HG03442 (cell line): ENCODE measurements around the gene TGDS.
A peak's percentile ranks its signal among the peaks of the same experiment; 100 is the strongest.
"Not testable (repeated sequence)": the region's sequence is repeated elsewhere in the genome, so short reads cannot be mapped to it uniquely, and the experiment has no call there.

Experiments
- ATAC-seq: cut with Tn5 transposase; IDR thresholded peaks from one replicate; pipeline ENCODE4 v1.9.1; 2021; ENCODE audit warnings: mild to moderate bottlenecking, moderate library complexity; ENCODE audit not compliant: unreplicated experiment

The TGDS gene, protein sequence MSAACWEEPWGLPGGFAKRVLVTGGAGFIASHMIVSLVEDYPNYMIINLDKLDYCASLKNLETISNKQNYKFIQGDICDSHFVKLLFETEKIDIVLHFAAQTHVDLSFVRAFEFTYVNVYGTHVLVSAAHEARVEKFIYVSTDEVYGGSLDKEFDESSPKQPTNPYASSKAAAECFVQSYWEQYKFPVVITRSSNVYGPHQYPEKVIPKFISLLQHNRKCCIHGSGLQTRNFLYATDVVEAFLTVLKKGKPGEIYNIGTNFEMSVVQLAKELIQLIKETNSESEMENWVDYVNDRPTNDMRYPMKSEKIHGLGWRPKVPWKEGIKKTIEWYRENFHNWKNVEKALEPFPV

DNA sequence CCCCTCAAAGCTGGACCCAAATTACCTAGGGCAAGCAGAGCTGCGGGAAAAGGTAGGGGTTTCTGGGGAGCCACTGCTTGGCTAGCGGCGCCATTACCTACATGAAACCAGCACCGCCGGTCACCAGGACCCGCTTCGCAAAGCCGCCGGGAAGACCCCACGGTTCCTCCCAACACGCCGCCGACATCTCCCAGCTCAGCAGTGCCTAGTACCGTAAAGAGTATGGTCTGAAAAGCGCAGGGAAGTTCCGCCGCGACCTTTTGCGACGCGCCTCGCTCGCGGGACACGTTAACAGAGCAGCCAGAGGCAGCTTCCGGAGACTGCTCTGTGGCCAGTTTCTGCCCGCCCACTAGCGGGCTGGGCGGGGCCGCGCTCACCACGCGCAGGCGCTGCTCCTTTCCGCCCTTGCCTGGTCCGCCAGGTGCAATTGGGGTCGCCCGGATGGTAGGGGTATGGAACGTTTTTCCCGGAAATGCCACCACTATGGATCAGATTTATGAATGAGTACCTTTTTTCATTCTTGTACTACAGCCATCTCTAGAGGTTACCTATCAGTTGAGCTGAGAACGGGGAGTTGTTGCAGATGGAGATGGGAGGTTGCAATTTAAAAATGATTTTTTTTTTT lies at the start of gene TGDS:
Gene TGDS, minus strand, starts transcription at position 203 of the 625 bp plus-strand sequence. Its CDS starts 16 bp downstream, at position 187.
- peak; percentile 95 for ATAC-seq

DNA sequence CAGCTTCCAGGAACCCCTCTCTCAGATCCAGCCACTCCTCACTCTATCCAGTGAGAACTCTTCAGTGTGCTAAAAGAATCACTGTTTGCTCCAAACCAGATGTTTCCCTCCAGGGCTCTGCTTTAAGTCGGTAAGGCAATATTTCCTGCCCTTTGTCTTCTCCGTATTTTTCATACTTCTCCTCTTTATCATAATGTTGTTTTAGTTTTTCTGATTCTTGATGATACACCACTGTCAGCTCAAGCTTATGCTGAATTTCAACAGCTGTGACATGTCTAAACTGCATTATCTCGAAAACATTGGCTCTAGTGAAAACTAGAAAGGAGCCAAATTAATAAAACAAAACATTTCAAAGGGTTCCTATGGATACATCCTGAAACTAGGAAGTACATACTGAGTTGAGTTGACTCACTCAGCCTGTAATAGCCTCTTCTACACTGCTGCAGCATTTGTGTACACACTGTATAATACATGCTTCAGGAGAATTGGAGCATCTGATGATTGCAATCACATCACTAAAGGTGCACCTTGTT lies 45.5 kb upstream of the TGDS start:
- ATAC-seq: no peak

DNA sequence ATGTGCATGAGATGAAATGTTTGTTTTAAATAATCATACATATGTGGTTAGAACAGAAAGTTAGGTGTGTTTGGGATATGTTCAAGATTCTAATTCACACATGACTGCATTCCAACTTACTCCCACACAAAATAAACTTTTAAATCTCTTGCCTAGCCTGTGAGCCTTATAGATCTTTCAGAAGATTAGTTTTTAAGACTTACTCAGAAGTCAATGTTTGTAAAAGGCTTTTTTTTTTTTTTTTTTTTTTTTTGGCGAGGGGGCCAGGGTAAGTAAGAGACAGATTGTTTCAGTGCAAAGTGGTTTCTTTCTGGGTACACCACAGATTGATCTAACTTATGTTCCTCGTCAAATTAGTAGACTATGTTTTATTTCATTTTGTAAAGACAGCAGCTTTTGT lies 44.8 kb upstream of the TGDS start:
- no peak for ATAC-seq

DNA sequence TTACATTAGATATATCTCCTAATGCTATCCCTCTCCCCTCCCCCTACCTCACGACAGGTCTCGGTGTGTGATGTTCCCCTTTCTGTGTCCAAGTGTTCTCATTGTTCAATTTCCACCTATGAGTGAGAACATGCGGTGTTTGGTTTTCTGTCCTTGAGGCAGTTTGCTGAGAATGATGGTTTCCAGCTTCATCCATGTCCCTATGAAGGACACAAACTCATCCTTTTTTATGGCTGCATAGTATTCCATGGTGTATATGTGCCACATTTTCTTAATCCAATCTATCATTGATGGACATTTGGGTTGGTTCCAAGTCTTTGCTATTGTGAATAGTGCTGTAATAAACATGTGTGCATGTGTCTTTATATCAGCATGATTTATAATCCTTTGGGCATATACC lies 41.7 kb upstream of the TGDS start:
- not testable (repeated sequence) for ATAC-seq

DNA sequence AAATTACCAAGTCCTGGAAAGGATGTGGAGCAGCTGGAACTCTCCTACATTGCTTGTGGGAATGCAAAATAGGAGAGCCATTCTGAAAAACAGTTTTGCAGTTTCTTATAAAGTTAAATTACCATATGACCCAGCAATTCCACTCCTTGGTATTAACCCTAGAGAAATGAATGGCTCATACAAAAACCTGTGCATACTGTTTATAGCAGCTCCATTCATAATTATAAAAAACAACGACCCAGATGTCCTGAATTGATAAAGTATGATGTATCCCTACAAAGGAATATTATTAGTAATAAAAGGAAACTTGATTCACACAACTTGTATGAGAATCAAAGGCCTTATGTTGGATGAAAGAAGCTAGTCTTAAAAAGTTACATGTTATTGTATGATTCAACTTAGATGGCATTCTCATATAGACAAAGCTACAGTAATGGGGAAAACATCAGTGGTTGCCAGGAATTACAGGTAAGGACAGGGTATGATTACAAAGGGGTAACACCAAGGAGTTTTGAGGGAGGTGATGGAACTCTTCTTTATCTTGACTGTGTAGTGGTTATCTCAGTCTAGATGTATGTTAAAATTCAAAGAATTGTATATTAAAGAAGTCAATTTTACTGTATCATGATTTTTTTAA lies 41.1 kb upstream of the TGDS start:
- no peak for ATAC-seq

DNA sequence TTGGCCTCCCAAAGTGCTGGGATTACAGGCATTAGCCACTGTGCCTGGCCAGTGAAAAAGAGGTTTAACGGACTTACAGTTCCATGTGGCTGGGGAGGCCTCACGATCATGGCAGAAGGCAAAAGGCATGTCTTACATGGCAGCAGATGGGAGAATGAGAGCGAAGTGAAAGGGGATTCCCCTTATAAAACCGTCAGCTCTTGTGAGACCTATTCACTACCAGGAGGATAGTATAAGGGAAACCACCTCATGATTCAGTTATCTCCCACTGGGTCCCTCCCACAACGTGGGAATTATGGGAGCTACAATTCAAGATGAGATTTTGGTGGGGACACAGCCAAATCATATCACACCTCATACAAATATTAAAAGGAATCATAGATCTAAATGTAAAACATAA lies 40.1 kb upstream of the TGDS start:
- ATAC-seq: not testable (repeated sequence)

DNA sequence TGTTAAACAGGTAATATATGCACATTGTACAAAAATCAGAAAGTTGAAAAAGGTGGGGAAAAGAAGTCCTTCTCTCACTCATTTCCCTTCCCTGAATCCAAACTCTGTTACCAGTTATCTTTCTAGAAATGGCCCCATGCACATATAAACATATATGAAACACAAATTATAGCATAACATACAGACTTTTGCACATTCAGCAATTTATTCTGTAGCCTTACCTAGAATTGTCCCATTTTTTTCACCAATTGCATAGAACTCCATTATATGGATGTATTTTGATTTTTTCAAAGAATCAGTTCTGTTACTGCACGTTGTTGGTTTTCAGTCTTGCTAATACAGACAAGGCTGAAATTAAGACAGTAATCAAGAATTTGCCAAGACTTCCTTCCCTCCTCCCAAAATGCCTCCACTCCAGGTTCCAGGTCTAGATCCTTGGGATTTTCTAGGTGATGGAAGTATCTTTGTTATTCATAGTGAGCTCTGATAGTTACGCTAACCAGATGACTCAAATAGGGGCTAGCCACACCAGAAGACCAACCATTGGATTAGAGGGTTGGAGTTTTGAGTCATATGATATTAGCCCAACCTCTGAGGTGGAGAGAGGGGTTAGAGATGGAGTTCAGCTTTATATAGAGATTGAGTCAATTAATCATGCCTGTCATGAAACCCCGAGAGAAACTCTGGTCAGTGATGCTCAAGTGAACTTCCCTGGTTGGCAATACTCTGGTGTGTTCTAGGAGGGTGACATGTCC lies 36.5 kb upstream of the TGDS start:
- ATAC-seq: no peak

DNA sequence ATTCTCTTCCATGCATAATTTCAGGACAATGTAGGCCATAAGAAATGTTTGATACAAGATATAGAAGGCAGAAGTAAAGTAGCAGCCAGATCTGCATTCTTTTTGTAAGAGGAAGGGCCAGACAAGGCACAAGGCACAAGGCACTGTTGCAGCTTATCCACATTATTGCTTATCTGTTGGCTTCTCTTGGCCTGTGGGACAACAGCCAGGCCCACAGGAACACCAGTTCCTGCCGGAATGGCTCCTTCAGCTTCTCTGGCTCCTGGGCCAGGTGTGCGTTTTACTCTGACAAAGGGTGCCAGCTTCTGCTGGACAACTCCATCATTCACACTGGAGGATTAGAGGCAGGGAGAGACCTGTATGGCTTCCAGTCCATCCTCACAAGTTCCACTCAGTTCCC lies 34.9 kb upstream of the TGDS start:
- ATAC-seq: no peak

DNA sequence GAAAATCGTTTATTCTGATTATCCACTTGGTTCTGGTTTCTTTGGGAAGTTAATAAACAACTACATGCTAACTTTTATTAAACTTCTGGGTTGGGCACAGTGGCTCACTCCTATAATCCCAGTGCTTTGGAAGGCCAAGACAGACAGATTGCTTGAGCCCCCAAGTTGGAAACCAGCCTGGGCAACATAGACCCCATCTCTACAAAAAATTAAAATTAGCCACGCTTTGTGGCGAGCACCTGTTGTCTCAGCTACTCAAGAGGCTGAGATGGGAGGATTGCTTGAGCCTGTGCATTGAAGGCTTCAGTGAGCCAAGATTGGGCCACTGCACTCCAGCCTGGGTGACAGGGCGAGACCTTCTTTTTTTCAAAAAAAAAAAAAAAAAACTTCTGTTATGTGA lies 27.4 kb upstream of the TGDS start:
- ATAC-seq: no peak

DNA sequence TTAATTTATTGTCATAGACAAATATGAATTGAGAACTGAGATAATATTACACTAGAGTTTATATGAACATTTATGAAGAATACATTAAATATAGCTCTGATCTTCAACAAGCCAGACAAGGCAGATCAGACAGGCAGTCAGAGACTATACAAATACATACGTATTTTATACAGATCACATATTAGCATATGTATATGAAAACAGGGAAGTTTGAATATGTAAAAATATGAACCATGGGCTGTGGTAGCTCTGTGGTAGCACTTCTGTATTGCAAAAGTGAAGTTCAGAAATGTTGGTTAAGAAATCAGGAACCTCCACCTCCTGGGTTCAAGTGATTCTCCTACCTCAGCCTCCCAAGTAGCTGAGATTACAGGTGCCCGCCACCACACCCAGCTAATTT lies 26.4 kb upstream of the TGDS start:
- ATAC-seq: no peak

DNA sequence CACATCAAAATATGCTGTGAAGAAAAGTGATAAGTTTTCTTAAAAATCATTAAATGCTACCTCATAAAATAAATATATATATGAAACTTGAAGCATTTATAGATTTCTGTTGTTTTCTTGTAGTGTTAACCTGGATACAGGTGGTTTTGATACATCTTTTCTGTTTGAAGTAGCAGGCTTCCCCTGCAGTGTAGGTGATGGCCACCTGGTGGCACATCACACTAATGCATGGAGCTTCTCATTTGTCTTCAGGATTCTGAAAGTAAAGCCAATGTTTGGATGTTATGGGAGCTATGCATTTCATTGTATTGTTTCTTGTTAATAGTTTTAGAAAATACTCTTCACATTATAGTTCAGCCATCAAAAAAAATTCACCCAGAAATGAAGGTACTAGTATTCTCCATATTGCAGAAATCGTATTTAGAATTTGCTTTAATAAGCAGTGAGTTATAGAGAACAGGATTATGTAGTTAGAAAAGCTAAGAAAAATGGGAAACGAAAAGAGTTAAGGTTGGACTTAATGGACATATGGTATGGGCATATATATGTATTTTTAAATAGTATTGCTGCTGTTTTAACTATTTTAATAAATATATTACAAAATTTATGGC lies 24.4 kb upstream of the TGDS start:
- peak; percentile 91 for ATAC-seq

DNA sequence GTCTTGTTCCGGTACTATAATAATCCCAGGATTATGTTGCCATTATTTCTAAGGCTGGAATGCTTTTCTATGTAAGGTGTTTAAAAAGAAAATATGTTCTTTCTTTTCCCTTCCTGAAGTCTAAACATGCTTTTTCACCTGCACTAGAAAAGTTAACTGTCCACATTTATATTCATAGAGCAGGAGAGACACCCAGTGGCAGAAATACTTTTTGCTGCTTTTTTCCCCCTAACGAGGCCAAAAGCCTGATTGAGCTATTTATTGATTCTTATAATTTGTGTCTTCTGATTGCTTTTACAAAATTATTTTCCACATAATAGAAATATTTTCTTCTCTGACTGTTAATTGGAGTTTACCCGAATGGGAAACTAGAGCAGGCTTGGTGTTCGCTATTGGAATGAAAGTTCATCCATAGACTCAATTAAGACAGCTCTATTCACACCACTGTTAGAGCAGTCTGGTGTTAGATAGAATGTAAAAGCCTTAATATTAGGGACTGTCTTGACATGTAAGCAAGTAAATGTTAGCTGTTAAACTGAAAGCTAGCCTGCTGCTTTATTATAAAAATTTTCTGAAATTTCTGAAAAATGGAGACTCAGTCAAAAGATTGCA lies 21.5 kb upstream of the TGDS start:
- ATAC-seq: peak; percentile 47

DNA sequence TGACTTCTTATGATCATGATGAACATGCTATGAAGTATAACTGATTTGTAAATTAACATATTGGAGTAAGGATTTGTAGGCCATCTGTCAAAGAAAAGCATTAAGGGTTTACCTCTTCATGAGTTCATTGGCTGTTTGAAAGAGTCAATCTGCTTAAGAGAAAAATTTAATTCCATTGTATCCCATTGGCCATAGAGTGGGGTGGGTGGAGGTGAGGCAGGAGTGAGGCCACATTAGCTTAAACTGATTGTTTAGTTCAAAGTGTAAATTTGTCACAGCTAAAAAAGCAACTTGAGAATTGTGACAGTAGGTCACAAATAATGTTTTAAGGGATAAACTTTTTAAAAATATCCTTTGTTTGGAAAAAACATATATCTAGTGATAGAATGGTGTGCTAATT lies 17.1 kb upstream of the TGDS start:
- no peak for ATAC-seq

DNA sequence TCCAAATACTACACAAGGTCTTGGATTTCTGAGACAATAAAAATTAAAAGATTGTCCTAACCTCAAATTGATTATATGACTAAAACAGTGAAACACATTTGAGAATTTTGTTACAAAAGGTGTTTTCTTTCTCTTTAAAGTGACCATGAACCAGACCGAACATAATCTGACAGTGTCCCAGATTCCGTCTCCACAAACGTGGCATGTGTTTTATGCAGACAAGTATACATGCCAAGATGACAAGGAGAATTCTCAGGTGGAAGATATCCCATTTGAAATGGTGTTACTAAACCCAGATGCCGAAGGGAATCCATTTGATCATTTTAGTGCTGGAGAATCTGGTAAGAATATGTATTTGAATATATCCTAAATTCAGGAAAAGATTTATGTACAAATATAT lies 16.1 kb upstream of the TGDS start:
- no peak for ATAC-seq

DNA sequence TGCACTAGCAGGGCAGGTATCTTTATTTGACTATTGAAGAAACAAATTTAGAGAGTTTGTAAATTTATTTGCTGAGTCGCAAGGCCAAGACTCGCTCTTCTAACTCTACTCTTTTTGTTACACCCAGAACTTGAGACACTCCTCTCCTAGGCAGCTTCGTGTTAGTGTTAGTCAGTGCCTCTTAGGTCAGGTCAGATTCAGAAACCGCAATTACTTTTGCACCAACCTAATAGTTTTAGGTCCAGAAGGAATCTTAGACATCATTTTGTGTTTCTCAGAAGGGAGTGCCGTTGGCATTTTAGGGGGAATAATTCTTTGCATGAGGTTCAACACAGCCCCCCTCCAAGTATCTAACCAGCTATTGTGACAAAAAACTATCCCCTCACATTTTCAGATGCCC lies 14.5 kb upstream of the TGDS start:
- ATAC-seq: no peak

DNA sequence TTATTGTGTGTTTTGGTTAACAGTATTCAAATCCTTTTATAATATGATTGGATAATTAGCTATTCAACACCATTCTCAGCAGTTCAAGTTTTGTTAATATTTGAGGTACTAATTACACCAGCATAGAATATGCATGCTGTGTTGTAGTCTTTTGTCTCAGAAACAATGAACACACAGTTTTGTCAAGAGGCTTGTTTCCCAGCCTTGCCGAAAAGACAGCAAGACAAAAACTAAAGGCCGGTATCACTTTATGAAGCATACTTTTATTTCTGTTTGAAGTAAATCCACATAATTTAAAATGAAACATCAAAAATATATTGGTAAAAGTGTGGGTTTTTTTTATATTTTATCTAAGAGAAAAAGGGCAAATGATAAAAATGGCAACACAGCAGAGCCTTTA lies 13.2 kb upstream of the TGDS start:
- ATAC-seq: no peak

DNA sequence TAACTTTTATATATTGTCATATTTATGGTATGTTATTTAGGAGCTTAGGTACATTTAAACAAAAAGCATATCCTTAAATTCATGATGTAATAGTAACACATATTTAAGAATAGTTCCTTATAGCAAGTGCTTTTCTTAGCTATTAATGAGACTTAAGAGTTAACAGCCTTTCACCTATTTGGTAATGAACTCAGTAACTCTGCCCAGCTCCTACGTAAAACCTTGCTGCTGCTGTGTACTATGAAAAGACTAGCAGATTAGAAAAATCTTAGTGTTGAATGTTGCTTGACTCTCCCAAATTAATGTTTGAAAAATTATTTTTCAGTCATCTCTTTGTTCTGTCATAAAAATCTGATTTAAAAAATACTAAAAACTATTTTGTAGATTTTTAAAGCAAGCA lies 12.6 kb upstream of the TGDS start:
- no peak for ATAC-seq

DNA sequence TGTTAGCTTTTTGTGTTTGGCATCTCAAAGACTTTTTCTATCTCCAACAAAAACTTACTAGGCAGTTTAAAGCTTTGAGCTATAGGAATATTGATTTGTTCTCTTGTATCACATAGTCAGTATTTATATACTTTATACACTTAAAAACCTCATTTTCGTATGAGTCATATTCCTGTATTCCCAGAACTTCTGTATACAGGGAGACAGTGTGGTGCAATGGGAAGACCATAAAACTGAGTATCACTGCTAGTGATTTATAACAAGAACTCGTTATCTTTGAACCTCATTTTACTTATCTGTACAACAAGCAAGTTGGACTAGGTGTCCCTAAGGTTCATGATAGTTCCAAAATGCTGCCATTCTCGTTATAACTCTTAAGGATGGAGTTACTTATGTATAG lies 12.0 kb upstream of the TGDS start:
- ATAC-seq: no peak

DNA sequence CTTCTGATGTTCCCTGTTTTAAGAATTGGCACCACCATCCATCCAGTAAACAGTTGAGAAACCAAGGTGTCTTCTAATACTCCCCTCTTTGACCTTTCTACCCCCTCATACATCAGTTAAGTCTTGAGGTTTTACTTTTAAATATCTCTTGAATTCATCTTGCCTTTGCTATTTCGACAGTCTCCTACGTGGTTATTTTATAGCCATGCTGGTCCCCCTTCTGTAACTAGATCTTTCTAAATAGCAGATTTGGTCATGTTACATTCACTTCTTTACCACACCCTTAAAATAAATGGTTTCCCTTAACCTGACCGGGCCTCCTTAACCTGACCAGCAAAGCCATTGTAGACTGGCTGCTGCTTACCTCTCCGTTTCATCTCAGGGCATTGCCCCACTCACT lies 11.1 kb upstream of the TGDS start:
- ATAC-seq: no peak

DNA sequence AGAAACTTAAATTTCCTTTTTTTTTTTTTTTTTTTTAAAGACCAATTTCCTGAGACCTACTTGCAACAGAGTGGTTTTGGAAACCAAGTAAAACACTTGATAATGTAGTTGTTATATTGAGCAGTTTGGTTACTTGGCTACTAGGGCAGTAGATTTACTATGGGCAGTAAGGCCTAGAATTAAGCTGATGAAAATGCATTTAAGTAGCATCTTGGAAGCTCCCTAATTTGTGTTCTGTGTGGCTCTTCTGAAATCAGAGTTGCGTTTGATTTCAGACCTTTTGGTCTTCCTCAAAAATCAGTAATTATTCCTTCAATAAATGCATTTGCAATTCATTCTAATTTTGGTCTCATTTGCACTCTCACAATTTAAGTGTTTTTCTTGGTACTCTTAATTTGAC lies 6.5 kb upstream of the TGDS start:
- ATAC-seq: no peak
